ENCODE measurements around the gene PNPLA7. TPM values are rescaled to one million over a fixed set of nuclear protein-coding genes. Genes with fewer than 3 reads are reported as not detected.

Gene PNPLA7
- total and polyA plus RNA-seq, 2 of the 8 experiments (the other 6 are each of a cell fraction or from before 2014, with no cell fraction given) = 0.35 to 0.47 TPM

DNA sequence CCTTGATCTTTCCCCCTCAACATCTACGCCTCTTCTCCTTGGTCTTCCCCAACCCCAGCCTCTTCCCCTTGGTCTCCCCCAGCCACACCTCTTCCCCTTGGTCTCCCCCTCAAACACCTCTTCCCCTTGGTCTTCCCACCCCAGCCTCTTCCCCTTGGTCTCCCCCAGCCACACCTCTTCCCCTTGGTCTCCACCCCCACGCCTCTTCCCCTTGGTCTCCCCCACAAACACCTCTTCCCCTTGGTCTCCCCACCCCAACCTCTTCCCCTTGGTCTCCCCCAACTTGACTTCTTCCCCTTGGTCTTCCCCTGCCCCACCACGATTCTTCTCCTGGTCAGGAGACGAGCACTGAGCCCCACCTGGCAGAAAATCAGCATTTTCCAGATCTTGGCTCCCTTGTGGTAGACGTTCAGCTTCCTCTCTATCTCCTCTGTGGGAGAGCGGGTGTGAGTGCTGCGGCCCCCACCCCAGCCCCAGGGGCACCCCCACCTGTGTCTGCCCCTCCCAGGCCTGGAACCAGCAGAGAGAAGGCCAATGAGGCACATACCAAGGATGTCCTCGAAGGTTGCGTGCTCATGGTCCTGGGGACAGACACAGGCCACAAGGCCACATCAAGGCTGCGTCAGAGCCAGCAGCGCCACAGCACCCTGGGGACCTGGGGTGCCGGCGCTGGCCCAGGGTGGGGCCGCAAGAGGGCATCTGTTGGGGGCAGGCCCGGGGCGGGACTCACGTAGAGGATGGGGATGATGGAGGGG is 98.0 kb downstream of the PNPLA7 start:
- Histone ChIP-seq H4K8ac (ENCODE audit: extremely low read depth, insufficient read depth, low read length) (no peak overlapping the region; the same call in 1 of the 2 replicates), H3K4ac (replicated peaks; ENCODE audit: insufficient read length, low read depth, low read length) (no peak overlapping the region), H2AK5ac (ENCODE audit: low read depth, low read length) (no peak overlapping the region), H3K27ac (ENCODE audit: low read depth, low read length) (no peak overlapping the region), H3K4me2 (ENCODE audit: insufficient read depth in 1 of 2, low read depth in 2 of 2, low read length in 2 of 2) (no peak overlapping the region), H2BK120ac (replicated peaks; ENCODE audit: low read depth, low read length) (no peak overlapping the region), H2BK5ac (ENCODE audit: low read depth, low read length) (no peak overlapping the region), H2BK15ac (ENCODE audit: low read length) (no peak overlapping the region), H3K4me1 (replicated peaks in 1 of 4; ENCODE audit: control insufficient read depth in 3 of 4, insufficient read depth in 4 of 4, low read length in 3 of 4) (peaks cover 0 to 15% (median 13%) of the 10 kb centered on the region in 4 experiments; a peak in 5 of 7 replicates), H4K91ac (replicated peaks; ENCODE audit: insufficient read length, low read length) (no peak overlapping the region), H2BK12ac (ENCODE audit: low read depth, low read length) (no peak overlapping the region), H3K18ac (ENCODE audit: extremely low read depth, low read length) (no peak overlapping the region), H4K20me1 (replicated peaks in 1 of 2; ENCODE audit: control insufficient read depth in 1 of 2, insufficient read depth in 2 of 2, low read length in 2 of 2) (peaks cover 0 to 4% of the 10 kb centered on the region in 2 experiments), H2BK20ac (ENCODE audit: low read length) (no peak overlapping the region), H3K56ac (replicated peaks; ENCODE audit: insufficient read length, low read depth, low read length) (no peak overlapping the region), H3K79me1 (ENCODE audit: low read depth, low read length) (no peaks in the 10 kb centered on the region), H4K5ac (ENCODE audit: insufficient read length, low read depth, low read length) (no peak overlapping the region), H3K23me2 (ENCODE audit: low read depth, low read length) (peaks cover 7% of the 10 kb centered on the region; the same call in 1 of the 2 replicates), H3K36me3 (ENCODE audit: control insufficient read depth in 2 of 4, insufficient read depth in 4 of 4, low read length in 3 of 4) (peaks cover 6 to 21% (median 7%) of the 10 kb centered on the region in 4 experiments; a peak in 7 of 8 replicates), H3K14ac (ENCODE audit: insufficient read length) (no peak overlapping the region), H3K79me2 (ENCODE audit: control insufficient read depth in 1 of 2, insufficient read depth in 2 of 2, low read length in 2 of 2) (no peaks in the 10 kb centered on the region), H3K9ac (replicated peaks in 1 of 4; ENCODE audit: extremely low read depth in 1 of 4, low read depth in 3 of 4, low read length in 3 of 4) (no peak overlapping the region), H3K27me3 (replicated peaks in 1 of 4; ENCODE audit: control insufficient read depth in 3 of 4, extremely low read depth in 1 of 4, insufficient read depth in 3 of 4, low read length in 3 of 4) (no peaks in the 10 kb centered on the region; a peak in 1 of 7 replicates), H3K23ac (ENCODE audit: insufficient read length) (no peak overlapping the region), H3K9me3 (ENCODE audit: insufficient read depth in 2 of 2, low read depth in 1 of 2, low read length in 1 of 2) (no peaks in the 10 kb centered on the region), H2AFZ (ENCODE audit: low read length) (no peak overlapping the region), H3K4me3 (ENCODE audit: extremely low read depth in 1 of 4, insufficient read depth in 2 of 4, low read depth in 3 of 4, low read length in 4 of 4) (no peak overlapping the region)
- no peak for DNase-seq (ENCODE audit: low read depth in 1 of 2, low spot score in 2 of 2)
- POLR2A ChIA-PET (ENCODE audit: partially characterized antibody) = interaction anchor here (1.8 to 3.6 kb wide), 2 partner anchors 8 to 10 kb away, joined by 6 to 28 read pairs; no protein-coding TSS in a partner anchor
- CTCF ChIA-PET (ENCODE audit: partially characterized antibody) = interaction anchor here (0.7 to 2.5 kb wide), 2 partner anchors 8 to 198 kb away, joined by 3 to 13 read pairs; no protein-coding TSS in a partner anchor
- no peak for FAIRE-seq
- 88% methylated on average over 11 of the region's 17 CpGs; no CpG with 5 or more reads in 1 of the 2 experiments for WGBS, 2 experiments (ENCODE audit: extremely low coverage in 1 of 2, insufficient coverage in 1 of 2, insufficient read length in 1 of 2, insufficient replicate concordance in 2 of 2, low coverage in 1 of 2, low lambda C conversion rate in 2 of 2, missing lambda C conversion rate in 1 of 2)
- TF ChIP-seq, protein P1, sequence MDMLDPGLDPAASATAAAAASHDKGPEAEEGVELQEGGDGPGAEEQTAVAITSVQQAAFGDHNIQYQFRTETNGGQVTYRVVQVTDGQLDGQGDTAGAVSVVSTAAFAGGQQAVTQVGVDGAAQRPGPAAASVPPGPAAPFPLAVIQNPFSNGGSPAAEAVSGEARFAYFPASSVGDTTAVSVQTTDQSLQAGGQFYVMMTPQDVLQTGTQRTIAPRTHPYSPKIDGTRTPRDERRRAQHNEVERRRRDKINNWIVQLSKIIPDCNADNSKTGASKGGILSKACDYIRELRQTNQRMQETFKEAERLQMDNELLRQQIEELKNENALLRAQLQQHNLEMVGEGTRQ (IDR thresholded peaks at IDR 0.05; ENCODE audit: low read length) = no peak
- TF ChIP-seq KDM1A (IDR thresholded peaks at IDR 0.05; ENCODE audit: borderline replicate concordance, low read length) = no peak
- TF ChIP-seq, protein P2, sequence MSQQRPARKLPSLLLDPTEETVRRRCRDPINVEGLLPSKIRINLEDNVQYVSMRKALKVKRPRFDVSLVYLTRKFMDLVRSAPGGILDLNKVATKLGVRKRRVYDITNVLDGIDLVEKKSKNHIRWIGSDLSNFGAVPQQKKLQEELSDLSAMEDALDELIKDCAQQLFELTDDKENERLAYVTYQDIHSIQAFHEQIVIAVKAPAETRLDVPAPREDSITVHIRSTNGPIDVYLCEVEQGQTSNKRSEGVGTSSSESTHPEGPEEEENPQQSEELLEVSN (IDR thresholded peaks at IDR 0.05) = no peak
- TF ChIP-seq, protein P3, sequence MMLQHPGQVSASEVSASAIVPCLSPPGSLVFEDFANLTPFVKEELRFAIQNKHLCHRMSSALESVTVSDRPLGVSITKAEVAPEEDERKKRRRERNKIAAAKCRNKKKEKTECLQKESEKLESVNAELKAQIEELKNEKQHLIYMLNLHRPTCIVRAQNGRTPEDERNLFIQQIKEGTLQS (IDR thresholded peaks at IDR 0.05; ENCODE audit: insufficient read depth, low read depth, low read length) = no peak
- no peak for TF ChIP-seq CEBPB (IDR thresholded peaks at IDR 0.05; ENCODE audit: low read depth, low read length)
- TF ChIP-seq NRF1 (IDR thresholded peaks at IDR 0.05; ENCODE audit: low read depth, low read length) = no peak
- no peak for TF ChIP-seq HDAC6 (IDR thresholded peaks at IDR 0.05; ENCODE audit: low read depth, low read length)
- no peak for TF ChIP-seq MAX (IDR thresholded peaks at IDR 0.05)
- TF ChIP-seq ZNF274 (IDR thresholded peaks at IDR 0.05; ENCODE audit: borderline replicate concordance, extremely low read depth, low read length) = no peak

Data from H1 (cell line).